D721Med (cell line): ENCODE results near the gene MPDU1.

Experiments
- DNase-seq: peaks from one replicate; pipeline ENCODE4 v3.0.0; 2011; ENCODE audit warnings: low spot score; ENCODE audit not compliant: insufficient read length
- FAIRE-seq: peaks from 2 replicates; lab custom pipeline; 2011; peaks lifted over from hg19 to GRCh38; lab: Jason Lieb, UNC
- CTCF ChIP-seq: IDR thresholded peaks from 2 replicates; pipeline ENCODE4 v1.5.1; 2012; ENCODE audit warnings: mild to moderate bottlenecking, control low read depth; ENCODE audit not compliant: insufficient read depth; ENCODE audit errors: missing control alignments

MPDU1 gene

GRCh38 chr17:7577327-7578199, 6.1 kb upstream of the MPDU1 start:
- DNase-seq (no peak), FAIRE-seq (no peak)
- TF ChIP-seq CTCF, result no peak

GRCh38 chr17:7579001-7579833, 4.4 kb upstream of the MPDU1 start, which contains the start of gene CD68:
CD68 (plus strand) TSS chr17:7579638; CDS start chr17:7579678, 40 bp downstream.
- no peak for TF ChIP-seq CTCF
- DNase-seq (no peak), FAIRE-seq (no peak)

- FAIRE-seq, result no peak
- DNase-seq, result no peak
- TF ChIP-seq CTCF, result no peak
Measured at GRCh38 chr17:7579834-7580603, 3.6 kb upstream of the MPDU1 start.

- TF ChIP-seq CTCF, result no peak
- no peak for FAIRE-seq
- DNase-seq, result no peak
Measured at GRCh38 chr17:7580604-7581575, 2.8 kb upstream of the MPDU1 start.

GRCh38 chr17:7582396-7583252, 1.0 kb upstream of the MPDU1 start:
- FAIRE-seq, result no peak
- no peak for TF ChIP-seq CTCF

More at GRCh38 chr17:7582396-7583252, 1.0 kb upstream of the MPDU1 start:
- no peak for DNase-seq
